ENCODE results near the gene DNTTIP2.

Gene DNTTIP2

DNA sequence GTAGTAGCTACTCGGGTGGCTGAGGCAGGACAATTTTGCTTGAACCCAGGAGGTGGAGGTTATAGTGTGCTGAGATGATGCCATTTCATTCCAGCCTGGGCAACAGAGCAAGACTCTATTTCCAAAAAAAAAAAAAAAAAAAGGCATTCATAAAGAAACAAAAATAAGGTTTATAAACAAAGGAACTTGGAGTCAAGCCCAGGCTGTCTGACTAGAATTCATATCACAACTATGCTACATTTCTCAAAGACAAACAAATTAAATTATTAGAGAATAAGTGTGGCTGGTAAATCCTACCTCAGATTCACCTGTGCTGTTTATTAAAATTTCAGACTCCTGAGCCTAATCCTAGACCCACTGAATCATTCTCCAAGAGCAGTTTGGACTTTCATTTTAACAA lies 26.0 kb upstream of the DNTTIP2 start:
- no peak for DNase-seq (ENCODE audit: extremely low read depth, insufficient read length)
- TF ChIP-seq, protein P1, sequence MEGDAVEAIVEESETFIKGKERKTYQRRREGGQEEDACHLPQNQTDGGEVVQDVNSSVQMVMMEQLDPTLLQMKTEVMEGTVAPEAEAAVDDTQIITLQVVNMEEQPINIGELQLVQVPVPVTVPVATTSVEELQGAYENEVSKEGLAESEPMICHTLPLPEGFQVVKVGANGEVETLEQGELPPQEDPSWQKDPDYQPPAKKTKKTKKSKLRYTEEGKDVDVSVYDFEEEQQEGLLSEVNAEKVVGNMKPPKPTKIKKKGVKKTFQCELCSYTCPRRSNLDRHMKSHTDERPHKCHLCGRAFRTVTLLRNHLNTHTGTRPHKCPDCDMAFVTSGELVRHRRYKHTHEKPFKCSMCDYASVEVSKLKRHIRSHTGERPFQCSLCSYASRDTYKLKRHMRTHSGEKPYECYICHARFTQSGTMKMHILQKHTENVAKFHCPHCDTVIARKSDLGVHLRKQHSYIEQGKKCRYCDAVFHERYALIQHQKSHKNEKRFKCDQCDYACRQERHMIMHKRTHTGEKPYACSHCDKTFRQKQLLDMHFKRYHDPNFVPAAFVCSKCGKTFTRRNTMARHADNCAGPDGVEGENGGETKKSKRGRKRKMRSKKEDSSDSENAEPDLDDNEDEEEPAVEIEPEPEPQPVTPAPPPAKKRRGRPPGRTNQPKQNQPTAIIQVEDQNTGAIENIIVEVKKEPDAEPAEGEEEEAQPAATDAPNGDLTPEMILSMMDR (IDR thresholded peaks at IDR 0.05; ENCODE audit: insufficient read depth, low read length, poor library complexity, severe bottlenecking), result no peak
- Histone ChIP-seq H3K4me3 (replicated peaks; ENCODE audit: low read depth, low read length) (no peak overlapping the region), H3K36me3 (ENCODE audit: control insufficient read depth, insufficient read depth, low read length) (no peaks in the 10 kb centered on the region), H3K27me3 (replicated peaks; ENCODE audit: control insufficient read depth, insufficient read depth, low read length) (no peaks in the 10 kb centered on the region)

DNA sequence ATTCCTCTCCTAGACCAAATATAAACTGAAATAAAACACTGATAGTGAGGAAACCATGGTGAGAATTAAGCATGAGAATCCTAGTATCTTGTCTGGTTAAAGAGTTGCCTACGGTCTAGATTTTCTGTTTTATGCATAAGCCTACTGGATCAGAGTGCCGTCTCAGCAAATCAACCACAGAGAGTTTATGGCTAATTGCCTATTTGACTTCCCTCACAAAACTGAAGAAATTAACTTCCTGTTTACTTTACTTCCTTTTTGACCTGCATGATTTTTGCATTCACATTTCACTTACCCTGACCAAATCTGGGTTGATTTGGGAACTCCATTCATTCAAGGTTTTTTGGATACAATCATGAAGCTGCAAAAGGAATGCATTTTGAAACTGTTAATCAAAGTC lies 25.2 kb upstream of the DNTTIP2 start:
- H3K4me3 ChIP-seq (replicated peaks; ENCODE audit: low read depth, low read length), result no peak overlapping the region
- H3K36me3 ChIP-seq (ENCODE audit: control insufficient read depth, insufficient read depth, low read length), result no peaks in the 10 kb centered on the region
- DNase-seq (ENCODE audit: extremely low read depth, insufficient read length), result no peak
- H3K27me3 ChIP-seq (replicated peaks; ENCODE audit: control insufficient read depth, insufficient read depth, low read length), result no peaks in the 10 kb centered on the region
- TF ChIP-seq, protein P1 (IDR thresholded peaks at IDR 0.05; ENCODE audit: insufficient read depth, low read length, poor library complexity, severe bottlenecking), result no peak

- TF ChIP-seq, protein P1 (IDR thresholded peaks at IDR 0.05; ENCODE audit: insufficient read depth, low read length, poor library complexity, severe bottlenecking), result no peak
- no peak for DNase-seq (ENCODE audit: extremely low read depth, insufficient read length)
- H3K27me3 ChIP-seq (replicated peaks; ENCODE audit: control insufficient read depth, insufficient read depth, low read length), result no peaks in the 10 kb centered on the region
- no peak overlapping the region for H3K4me3 ChIP-seq (replicated peaks; ENCODE audit: low read depth, low read length)
- peaks cover 2% of the 10 kb centered on the region for H3K36me3 ChIP-seq (ENCODE audit: control insufficient read depth, insufficient read depth, low read length)
These were observed 21.9 kb upstream of the DNTTIP2 start for GRCh38 chr1:93900723-93901504.

DNA sequence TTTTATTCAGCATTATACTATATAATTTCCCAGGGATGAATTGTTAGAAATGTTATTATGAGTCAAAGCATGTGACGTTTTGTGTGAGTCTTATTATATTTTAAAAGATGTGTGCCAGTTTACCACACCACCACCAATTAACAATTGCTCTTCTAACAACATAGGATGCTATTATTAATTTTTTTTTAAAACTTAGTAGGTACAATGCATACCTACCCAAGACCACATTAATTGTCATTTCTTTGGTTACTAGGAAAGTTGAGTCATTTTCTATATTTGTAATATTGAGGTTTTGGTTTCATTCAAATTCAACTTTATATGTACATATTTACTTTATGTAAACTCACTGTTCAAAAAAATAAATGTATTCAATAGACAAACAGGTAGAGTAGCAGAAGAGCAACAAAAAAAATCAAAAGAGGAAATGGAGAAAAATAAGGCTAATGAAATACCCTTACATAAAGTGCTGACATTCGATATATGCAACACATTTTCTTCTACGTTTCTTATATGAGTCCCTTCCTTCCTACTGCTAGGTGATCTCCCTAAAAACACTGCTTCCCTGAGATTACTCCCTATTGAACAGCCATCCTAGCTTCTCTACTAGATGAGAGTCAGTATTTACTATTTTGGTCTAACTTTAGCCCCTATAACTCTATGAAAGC lies 20.7 kb upstream of the DNTTIP2 start:
- Histone ChIP-seq H3K27me3 (replicated peaks; ENCODE audit: control insufficient read depth, insufficient read depth, low read length) (no peaks in the 10 kb centered on the region), H3K4me3 (replicated peaks; ENCODE audit: low read depth, low read length) (no peak overlapping the region), H3K36me3 (ENCODE audit: control insufficient read depth, insufficient read depth, low read length) (peaks cover 2% of the 10 kb centered on the region)
- TF ChIP-seq, protein P1 (IDR thresholded peaks at IDR 0.05; ENCODE audit: insufficient read depth, low read length, poor library complexity, severe bottlenecking), result no peak
- no peak for DNase-seq (ENCODE audit: extremely low read depth, insufficient read length)

DNA sequence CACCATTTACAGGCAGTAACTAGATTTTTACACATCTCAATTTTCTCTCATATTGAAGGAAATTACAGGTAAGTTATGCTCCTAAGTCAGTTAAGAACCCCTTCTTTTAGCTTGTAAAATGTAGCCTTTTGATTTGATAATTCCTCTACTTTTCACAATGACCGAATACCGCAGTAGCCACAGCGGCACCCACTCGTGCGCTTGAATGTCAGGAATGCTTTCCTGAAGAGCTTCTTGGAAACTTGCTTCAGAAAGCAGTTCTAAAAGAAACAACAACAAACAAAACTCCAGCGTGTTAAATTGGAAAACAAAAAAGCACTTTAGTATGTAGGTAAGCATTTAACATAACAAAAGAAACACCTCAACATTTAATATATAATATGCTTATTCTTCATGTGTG lies 9.9 kb upstream of the DNTTIP2 start:
- H3K4me3 ChIP-seq (replicated peaks; ENCODE audit: low read depth, low read length), result no peak overlapping the region
- no peak for DNase-seq (ENCODE audit: extremely low read depth, insufficient read length)
- H3K27me3 ChIP-seq (replicated peaks; ENCODE audit: control insufficient read depth, insufficient read depth, low read length), result no peaks in the 10 kb centered on the region
- H3K36me3 ChIP-seq (ENCODE audit: control insufficient read depth, insufficient read depth, low read length), result peaks cover under 1% of the 10 kb centered on the region
- TF ChIP-seq, protein P1 (IDR thresholded peaks at IDR 0.05; ENCODE audit: insufficient read depth, low read length, poor library complexity, severe bottlenecking), result no peak
